GM12892 (cell line): ENCODE results near the gene LRG1.

Experiments used
- POLR2A ChIP-seq: IDR thresholded peaks from 2 replicates; pipeline ENCODE4 v1.6.1; 2011; ENCODE audit warnings: low read depth, low read length, control low read depth
- POLR2AphosphoS5 ChIP-seq: IDR thresholded peaks from 2 replicates; pipeline ENCODE4 v1.6.1; 2011; ENCODE audit warnings: low read depth, low read length, control low read depth
- TAF1 ChIP-seq: IDR thresholded peaks from 2 replicates; pipeline ENCODE4 v1.6.1; 2011; ENCODE audit warnings: low read depth, mild to moderate bottlenecking, control low read depth, low read length, borderline replicate concordance

DNA sequence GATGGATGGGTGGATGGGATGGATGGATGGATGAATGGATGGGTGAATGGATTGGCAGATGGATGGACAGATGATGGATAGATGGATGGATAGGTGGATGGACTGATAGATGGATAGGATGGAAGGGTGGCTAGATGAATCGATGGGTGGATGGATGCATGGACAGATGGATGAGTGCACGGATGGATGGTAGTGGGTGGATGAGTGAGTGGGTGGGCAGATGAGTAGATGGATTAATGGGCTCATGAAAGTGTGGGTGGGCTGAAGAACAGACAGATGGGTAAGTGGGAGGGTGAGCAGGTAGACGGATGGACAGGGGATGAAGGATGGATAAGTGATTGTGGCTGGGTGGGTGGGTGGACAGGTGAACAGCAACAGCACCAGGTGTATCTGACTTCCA is 13.9 kb upstream of the LRG1 start:
- TF ChIP-seq POLR2AphosphoS5 (no peak), POLR2A (no peak), TAF1 (no peak)
